Epidermal melanocyte (primary cell): ENCODE data around the gene TOPBP1.
"Not testable (repeated sequence)": the region's sequence is repeated elsewhere in the genome, so short reads cannot be mapped to it uniquely, and the experiment has no call there.

ENCODE experiments used
- DNase-seq: peaks from one replicate; pipeline ENCODE4 v3.0.0; 2011; ENCODE audit warnings: low spot score; ENCODE audit not compliant: insufficient read length

TOPBP1 gene

DNA sequence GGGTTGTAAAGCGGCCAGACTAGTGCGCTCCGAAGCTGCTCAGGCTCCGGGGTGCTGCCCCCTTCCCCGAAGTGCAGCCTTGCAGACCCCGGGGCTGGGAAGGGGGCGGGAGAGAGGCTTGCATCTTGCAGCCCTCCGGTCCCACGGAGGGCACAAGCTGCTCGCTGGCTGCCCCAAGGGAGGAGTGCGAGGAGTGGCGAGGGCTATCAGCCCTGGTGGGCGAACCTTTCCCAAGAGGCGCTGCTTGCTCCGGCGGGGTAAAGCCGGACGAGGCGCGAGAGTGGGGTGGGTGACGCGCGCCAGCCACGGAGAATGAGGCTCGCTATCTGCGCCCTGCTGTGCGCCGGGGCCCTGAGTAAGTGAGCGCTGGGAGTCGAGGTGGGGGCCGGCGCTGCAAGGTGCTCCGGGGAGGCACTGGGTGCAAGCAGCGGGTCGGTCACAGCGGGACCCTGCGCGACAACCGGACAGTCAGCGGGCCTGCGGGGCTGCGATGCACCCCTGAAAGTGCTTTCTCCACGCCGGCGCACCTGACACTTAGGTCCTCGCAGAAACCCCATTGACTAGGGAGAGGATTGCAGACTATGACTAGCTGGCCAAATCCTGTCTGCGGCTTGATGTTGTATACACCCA, 12.7 kb upstream of the TOPBP1 start:
- DNase-seq = no peak

DNA sequence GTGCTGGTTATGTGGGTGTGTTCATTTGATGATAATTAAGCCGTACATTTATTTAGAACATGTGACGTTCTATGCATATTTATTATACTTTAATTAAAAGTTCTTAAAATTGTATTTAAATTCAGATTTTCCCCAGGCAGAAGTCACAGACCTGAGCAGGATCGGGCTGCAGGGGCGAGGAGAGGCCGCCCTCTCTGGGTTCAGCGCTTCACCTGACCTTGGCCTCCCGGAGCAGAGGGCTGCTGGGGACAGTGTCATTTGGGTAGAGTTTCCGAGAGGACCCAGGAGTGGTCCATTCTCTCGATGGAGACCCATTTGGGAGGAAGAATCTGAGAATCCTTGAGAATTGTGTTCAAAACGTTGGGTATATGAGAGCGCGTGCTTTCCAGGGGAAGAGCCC, 12.0 kb upstream of the TOPBP1 start:
- DNase-seq = no peak

DNA sequence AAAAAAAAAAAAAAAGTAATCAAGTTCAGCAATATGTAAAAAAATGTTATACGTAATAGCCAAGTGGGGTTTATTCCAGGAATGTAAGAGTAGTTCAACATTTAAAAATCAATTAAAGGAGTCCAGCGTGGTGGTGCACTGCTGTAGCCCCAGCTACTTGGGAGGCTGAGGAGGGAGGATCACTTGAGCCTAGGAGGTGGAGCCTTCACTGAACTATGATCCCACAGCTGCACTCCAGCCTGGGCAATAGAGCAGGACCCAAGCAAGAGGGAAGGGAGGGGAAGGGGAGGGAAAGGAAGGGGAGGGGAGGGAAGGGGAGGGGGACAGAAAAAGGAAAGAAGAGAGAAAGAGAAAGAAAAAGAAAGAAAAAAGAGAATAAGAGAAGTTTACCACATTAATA, 10.7 kb upstream of the TOPBP1 start:
- DNase-seq = no peak

DNA sequence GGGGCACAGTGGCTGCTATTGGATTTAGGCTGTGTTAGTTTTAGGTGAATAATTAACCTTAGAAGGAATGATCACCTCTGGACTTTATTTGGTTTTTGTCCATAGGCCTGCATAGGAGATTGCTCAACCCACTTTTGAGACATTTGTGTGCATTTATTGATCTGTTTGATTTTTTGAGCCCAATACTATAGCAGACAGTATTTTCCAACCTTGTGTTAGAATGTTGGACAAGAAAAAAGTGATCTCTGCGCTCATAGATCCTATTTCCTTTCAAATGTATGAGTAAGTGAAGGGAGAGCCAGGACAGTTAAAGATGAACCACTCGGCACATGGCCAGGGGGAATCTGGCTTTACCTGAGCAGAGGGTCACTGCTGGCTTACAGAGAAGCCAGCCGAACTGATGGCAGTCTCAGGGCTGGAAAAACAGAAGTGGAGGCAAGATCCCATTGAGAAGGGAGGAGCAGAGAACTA, 8.8 kb upstream of the TOPBP1 start:
- no peak for DNase-seq

DNA sequence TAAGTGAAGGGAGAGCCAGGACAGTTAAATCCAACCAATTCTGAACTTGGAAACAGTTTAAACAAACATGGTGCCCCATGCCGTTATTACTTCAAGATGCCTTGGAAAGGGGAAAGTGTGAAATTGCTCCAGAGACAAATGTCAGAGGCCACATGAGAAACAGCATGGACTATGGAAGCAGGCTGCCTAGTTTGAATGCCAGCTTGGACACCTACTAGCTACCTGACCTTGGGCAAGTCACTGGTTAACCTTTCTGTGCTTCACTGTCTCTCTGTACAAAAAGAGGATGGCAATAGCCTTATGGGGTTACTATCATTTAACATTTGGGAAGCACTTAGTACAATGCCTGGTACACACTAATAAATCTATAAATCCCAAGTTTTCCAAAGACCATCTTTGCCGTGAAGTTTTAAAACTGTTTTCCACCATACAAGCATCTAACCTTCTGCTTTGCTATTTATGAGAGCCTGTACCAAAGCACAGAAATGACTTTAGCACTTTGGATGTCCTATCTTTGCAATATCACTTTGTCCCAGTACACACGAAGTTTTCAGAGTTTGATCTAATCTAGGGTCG, 8.3 kb upstream of the TOPBP1 start:
- no peak for DNase-seq

DNA sequence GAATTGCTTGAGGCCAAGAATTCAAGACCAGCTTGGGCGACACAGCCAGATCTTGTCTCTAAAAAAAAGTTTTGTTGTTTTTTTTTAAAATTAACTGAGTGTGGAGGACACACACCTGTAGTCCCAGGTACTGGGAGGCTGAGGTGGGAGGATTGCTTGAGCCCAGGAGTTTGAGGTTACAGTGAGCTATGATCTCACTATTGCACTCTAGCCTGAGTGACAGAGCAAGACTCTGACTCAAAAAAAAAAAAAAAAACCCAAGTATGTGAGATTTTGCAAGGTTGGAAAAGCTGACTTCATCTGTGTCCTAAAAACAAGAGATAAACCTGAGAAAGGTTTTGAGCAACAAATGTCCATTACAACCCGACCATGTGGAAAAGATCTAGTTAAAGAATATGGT, 5.4 kb upstream of the TOPBP1 start:
- no peak for DNase-seq

DNA sequence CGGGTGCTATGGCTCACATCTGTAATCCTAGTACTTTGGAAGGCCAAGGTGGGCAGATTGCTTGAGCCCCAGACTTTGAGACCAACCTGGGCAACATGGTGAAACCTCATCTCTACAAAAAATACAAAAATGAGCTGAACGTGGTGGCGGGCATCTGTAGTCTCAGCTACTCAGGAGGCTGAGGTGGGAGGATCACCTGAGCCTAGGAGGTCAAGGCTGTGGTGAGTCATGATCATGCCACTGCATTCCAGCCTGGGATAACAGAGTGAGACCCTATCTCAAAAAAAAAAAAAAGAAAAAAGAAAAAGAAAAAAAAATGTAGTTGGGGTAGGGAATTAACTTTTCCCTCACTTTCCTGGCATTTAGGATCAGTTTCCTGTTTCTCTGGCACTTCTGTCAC, 3.4 kb upstream of the TOPBP1 start:
- not testable (repeated sequence) for DNase-seq

DNA sequence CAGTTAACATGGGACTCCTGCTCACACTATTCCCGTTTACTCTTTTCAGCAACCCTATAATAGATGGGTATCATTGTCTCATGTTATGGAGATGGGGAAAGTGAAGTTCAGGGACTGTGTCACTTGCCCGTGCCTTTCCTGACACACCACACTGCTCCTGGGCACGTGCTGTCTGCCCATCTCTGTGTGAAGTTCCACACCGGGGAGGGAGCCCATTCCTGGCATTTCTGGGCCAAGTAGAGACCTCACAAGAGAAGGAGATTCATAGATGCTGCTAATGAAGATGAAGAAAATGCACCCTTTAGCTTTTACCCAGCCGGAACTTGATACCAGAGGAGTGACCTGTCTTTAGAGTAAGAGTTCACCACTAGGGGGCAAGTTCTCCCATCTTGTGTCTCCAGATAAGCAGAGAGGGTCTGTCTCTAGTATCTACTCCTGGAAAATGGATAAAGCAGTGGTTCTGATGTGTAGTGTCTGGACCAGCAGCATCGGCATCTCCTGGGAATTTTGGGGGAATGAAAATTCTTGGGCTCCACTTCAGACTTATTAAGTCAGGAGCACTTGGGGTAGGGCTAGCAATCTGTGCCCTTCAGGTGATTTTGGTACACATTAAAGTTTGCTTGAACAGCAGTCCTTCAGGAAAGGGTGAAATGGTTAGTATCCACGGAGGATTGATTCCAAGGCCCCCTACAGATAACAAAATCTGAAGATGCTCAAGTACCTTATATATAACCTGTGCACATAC, 2.0 kb upstream of the TOPBP1 start:
- DNase-seq = peak; percentile 49

DNA sequence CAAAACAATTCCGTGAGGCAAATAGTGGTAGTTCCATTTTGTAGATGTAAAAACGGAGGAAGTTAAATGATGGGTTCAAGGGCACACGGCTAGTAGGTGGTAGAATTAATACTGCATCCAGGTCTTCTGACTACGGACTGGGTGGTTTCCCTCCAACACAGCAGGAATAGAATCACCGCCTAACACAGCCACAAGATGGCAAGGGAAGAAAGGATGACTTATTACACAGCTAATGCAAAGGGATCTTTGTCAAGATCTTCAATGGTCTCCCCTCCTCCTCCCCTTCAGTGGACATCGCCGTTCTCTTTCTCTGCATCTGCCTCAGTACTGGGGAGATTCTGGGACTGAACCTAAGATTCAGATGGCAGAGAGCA, 524 bp upstream of the TOPBP1 start:
- DNase-seq = no peak

DNA sequence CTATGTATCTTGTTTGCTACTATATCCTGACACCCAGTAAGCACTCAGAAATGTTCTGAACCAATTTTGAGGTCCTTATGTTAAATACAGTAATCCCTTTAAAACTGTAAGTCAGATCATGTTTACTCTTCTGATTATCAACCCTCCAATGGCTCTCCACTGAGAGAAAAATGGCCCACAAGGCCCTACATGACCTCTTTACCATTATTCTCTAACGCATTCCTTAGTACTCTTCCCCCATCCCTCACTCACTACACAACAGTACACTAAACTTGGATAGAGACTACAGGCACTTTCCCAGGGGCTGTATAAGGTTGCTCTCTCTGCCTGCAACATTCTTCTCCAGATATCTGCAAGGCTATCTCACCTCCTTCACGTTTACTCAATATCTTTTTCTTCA, 1.9 kb downstream of the TOPBP1 start:
- no peak for DNase-seq

DNA sequence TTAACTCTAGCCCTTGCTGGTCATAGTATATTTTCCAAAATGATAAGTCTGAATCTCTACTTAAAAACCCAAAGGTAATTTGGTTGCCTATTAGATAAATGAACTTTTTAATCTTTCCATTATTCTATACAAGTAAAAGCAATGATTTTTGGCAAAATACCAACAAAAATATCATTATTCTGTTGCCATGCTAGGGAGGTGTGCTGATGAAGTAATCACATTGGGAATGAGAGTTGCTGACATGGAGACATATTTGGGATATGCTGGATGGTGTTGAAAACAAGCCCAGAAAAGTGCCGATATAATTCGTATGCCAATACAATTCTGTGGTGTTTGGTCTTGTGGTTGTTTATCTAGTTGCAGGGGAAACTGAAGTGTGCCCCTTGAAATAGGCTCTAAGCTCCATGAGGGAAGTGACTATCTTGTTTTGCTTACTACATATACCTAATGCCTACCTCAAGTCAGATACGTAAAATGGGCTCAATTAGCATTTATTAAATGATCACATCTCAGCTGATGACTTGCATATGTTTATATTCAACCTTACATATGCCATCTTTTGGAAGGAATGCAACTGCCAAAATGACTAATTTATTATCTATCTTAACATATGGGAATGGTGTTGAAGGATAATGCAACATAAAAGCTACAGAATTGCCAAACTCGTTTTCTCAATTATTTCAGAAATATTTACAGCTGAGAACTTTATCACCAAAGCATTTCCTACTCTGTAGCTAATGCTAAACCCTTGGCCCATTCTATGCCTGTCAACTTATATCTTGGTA, 5.8 kb downstream of the TOPBP1 start:
- DNase-seq = no peak

DNA sequence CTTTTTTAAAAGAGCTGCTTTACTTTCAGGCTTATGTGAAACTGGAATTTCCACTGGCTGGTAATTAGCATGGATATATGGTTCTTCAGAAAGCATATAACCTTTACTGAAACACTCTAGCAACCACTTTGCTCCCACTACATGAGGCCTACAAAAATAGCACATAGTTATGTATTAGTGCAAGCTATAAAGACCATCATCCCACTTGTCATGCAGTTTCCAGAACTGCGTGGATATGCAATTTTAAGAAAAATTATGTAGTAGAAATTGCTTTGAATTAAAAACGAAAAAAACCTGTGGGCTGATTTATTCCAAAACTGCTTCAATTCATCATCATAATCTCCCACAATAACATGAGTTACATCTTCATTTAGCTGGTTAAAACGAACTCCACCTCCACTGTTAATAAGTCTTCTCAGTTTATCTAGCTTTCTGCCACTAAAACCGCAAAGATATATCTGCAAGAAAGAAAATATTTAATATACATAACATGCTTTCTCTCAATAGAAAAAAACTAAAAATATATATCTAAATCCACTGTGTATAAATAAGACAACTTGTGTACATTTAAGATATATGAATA, 12.2 kb downstream of the TOPBP1 start:
- no peak for DNase-seq

DNA sequence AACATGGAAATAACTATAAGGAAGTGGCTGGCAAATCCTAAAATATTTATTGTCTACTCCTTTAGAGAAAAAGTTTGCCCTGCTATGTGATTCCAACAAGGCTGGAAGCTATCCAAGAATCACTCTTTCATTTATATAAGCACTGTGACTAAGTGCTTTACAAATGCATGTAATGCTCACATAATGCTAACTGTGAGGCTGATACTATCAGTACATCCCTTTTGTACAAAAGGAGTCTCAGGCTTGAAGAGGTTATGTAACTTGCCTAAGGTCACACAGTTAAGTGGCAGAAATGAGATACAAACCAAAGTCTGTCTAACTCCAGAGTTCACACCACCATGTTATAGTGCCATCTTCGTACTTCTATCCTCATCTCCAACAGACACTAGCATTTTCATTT, 17.0 kb downstream of the TOPBP1 start:
- no peak for DNase-seq

DNA sequence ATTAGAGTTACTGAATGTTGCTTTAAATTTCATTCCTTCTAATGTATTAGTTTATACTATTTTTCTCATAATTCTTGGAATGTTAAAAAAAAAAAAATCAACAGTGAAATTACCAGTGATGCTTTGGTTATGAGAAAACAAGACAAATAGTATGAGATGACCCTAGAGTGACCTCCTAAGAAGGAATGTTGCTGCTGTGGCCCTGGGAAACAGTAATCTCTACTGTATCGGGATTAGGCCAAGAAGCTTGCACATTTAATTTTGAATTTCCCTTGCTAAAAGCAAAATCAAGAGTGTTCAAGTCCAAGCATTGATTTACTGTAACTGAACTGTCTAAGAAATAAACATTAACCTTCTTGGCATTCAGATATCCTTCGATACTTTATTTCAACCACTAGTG, 18.1 kb downstream of the TOPBP1 start:
- DNase-seq = no peak

DNA sequence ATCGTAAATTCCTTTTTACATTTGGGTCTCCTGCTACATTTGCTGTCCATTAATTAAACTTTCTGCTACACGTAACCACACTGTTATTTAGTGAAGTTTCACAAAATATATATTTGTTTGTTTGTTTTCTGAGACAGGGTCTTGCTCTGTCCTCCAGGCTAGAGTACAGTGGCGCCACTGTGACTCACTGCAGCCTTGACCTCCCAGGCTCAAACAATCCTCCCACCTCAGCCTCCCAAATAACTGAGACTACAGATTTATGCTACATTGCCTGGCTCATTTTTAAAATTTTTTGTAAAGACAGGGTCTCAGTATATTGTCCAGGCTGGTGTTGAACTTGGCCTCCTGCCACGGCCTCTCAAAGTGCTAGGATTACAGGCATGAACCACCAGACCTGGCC, 20.5 kb downstream of the TOPBP1 start:
- no peak for DNase-seq

DNA sequence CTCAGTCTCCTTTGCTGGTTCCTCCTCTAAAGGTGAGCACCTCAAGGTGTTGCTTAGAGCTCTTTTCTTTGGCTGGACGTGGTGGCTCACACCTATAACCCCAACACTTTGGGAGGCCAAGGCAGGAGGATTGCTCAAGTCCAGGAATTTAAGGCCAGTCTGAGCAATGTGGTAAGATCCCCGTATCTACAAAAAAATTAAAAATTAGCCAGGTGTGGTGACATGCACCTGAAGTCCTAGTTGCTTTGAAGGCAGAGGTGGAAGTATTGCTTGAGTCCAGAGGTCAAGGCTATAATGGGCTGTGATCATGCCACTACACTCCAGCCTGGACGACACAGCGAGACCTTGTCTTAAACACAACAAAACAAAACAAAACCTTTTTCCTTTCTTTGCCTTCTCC, 28.3 kb downstream of the TOPBP1 start:
- no peak for DNase-seq

DNA sequence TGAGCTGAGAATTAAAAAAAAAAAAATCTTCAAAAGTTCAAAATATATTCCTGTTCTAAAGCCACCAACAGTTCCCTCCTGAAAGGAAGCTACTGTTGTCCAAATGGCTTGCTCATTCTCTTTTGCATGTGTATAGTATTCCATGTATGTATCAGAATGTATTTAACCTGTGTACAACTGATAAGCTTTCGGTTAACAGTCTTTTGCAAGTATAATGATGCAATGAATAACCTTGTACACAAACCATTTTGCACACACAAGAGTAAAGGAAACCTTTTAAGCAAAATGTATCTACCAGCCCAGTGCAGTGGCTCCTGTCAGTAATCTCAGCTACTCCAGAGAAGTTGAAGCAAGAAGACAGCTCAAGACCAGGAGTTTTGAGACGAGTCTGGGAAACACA, 32.6 kb downstream of the TOPBP1 start:
- DNase-seq = no peak

DNA sequence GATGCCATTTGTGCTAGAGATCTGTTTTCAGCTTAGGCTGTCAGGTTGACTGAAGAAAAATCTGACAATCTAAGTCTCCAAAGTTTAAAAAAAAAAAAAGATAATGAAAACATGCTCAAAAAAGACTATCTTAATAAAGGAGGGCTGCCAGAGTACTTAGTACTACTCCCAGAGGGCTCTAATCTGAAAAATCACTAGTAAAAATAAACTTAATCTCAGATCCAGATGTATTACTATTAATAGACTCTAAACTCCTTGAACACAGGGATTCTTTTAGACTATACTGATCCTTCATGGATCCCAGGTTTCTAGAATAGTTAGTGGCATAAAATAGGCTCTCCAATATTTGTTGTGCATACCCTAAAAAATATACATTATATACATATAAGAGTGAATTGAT, 34.0 kb downstream of the TOPBP1 start:
- no peak for DNase-seq

DNA sequence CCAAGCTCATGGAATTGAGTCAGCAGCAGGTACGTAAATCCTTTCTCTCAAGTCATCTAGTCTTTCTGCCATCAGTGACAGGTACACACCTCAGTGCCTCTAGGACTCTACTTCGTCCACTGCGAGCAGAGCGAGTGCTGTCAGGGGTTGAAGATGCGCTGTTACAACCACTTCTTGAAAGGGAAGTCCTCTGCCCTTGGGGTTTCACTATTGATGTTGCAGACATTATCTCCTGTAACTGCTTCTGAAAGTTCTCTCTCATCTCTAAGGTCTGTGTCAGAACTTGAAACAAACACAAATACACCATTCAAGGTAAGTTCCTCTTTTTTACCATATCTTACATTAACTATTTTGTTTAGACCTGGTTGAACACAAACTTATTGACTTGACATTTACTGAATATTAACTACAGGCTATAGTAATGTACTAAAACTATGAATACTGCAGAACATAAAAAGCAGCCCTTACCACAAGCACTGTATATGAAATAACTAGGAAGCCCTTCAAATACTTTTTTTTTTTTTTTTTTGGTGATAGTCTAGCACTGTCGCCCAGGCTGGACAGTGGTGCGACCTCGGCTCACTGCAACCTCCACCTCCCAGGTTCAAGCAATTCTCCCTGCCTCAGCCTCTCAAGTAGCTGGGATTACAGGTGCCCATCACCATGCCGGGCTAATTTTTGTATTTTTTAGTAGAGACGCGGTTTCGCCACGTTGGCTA, 41.5 kb downstream of the TOPBP1 start:
- no peak for DNase-seq

DNA sequence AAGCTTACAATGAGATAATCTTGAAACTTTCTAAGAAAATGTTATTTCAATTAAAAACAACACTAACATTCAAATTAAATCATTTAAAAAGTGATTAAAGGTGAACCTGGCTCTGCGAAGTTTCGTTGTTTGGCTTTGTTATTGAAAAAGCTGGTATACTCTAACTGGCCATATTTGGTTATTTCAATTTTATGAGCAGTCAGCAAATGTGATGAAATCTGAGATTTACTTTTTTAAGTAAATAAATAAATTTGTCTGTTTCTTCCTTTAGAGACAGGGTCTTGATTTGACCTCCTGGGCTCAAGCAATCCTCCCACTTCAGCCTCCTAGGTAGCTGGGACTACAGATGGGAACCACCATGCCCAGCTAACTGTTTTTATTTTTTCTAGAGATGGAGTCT, 50.2 kb downstream of the TOPBP1 start:
- DNase-seq = no peak

DNA sequence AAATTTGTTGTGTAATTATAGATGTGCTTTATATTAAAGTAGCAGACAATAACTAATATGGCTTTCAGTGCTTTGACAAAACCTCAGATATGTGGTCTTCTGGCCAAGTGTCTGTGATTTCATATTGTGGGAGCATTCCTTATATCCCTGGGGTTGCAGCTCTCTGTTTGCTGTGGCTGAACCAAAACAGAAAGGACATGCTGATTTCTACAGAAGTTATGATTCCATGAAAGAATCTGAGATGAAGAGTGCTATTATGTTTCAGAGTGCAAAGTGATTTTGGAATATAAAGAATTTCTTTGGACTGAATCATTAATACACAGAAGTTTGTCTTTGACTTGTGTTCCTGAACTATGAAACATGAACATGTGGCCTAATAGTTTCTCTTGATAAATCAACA, 51.7 kb downstream of the TOPBP1 start:
- no peak for DNase-seq
